ENCODE data around the gene AACS.

The AACS gene

DNA sequence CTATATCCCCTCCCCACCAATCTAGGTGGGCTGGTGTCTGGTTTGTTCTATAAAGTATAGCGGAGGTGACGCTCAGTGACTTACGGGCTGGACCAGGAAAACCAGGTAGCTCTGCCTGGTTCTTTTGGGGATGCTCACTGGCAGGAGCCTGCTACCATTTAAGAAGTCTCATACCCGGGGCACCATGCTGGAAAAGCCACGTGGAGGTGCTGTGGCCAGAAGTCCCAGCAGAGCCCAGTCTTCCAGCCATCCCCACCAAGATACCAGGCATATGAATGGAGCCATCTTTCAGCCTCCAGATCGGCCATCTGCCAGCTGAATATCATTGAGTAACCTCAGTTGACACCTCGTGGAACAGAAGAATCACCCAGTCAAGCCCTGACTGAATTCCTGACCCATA lies 87.2 kb downstream of the AACS start:
- DNase-seq (ENCODE audit: low spot score), result no peak

GRCh38 chr12:125155366-125155765 lies 90.1 kb downstream of the AACS start:
- DNase-seq (ENCODE audit: low spot score), result no peak

- DNase-seq (ENCODE audit: low spot score), result no peak
Measured at GRCh38 chr12:125157177-125157576, 91.9 kb downstream of the AACS start.

GRCh38 chr12:125159702-125160101 lies 94.5 kb downstream of the AACS start:
- DNase-seq (ENCODE audit: low spot score), result no peak

- DNase-seq (ENCODE audit: low spot score), result no peak
Measured at GRCh38 chr12:125160281-125160955, 95.2 kb downstream of the AACS start.

- no peak for DNase-seq (ENCODE audit: low spot score)
Measured at GRCh38 chr12:125161712-125162022, 96.4 kb downstream of the AACS start.

- no peak for DNase-seq (ENCODE audit: low spot score)
Measured at GRCh38 chr12:125162489-125163028, 97.3 kb downstream of the AACS start.

DNA sequence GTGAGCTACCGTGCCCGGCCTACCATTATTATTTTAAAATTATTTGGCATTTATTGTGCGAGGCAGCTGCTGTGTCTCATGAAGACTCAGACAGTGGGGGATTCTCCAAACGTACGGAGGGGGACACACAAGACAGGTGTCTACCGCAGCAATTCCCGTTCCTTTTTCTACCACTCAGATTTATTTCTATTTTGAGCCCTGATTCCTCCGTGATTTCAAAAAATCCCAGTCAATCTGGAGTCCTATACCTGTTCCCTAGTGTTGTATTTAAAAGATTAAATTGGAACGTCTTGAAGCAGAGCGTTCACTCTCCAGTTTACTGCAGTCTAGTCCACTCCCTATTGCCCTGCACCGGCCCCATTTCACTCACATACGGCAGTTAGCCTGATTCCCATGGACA lies 97.9 kb downstream of the AACS start:
- DNase-seq (ENCODE audit: low spot score), result no peak

DNA sequence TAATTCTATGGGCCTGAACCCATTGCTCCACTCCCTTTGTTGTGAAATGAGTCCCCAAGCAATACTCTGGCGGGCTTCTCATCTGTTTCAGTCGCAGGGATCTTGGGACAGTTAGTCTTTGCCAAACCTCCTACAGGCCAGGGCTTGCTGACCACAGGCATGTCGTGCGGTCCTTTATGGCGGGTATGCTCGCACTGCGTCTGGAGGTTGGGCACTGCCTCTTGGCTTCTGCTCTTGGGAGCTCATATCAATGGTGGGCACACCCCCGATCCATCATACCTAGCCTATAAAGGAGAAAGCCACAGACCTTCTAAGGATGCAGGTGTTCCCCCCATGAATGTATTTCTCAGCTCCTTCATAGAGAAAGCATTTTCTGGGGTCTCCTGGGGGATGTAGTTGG lies 99.3 kb downstream of the AACS start:
- no peak for DNase-seq (ENCODE audit: low spot score)

DNA sequence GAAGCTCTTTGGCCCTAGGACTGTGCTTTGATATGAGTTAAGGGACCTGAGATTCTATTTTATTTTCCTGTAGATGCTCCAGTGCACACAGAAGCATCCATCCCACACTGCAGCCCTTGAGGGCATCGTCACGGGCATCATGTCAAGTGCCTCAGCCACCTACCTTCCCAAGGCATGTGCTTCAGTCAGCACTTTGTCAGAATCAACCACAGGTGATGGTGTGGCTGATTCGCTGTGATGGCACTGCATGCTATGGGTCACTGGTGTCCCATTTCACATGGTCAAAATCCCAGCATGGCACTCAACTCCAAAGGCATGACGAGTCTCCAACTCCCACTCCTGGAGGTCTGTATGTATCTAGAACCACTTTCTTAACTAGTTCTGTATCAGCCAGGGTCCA lies 100.8 kb downstream of the AACS start:
- DNase-seq (ENCODE audit: low spot score), result no peak

DNA sequence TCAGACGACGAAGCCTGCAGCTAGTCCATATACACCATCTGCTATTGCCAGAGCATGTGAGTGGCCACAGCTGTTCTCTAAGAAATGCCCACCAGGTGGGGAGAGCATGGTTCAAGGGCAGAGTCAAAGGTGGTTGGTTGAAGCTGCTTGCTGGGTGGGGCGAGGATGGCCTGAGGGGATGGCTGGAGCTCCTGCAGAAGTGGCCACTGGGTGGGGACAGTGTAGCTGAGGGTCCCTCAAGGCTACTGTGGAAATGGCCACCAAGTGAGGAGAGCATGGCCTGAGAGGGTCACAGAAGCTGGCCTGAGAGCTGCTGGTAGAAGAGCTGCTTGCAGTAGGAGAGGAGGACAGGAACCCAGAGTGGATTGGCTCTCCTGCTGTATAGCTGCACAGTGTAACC lies 102.4 kb downstream of the AACS start:
- DNase-seq (ENCODE audit: low spot score), result no peak

DNA sequence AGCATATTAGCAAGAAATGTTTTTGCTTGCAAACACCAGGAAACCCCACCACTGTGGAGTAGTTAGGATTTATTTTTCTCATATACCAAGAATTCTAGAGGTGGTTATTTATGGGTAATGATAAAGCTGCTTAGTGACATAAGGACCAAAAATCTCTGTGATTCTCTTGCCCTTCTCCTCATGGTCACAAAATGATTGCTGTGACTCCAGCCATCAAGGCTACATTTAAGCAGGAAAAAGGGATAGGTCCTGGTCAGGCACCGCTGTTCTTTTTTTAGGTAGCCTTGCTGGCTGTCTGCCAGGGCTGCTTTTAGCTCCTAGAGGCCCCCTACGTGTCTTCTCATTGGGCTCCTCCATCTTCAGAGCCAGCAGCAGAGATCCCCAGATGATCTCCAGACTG lies 104.2 kb downstream of the AACS start:
- DNase-seq (ENCODE audit: low spot score), result no peak

- DNase-seq (ENCODE audit: low spot score), result no peak
Measured at GRCh38 chr12:125169870-125170269, 104.6 kb downstream of the AACS start.

DNA sequence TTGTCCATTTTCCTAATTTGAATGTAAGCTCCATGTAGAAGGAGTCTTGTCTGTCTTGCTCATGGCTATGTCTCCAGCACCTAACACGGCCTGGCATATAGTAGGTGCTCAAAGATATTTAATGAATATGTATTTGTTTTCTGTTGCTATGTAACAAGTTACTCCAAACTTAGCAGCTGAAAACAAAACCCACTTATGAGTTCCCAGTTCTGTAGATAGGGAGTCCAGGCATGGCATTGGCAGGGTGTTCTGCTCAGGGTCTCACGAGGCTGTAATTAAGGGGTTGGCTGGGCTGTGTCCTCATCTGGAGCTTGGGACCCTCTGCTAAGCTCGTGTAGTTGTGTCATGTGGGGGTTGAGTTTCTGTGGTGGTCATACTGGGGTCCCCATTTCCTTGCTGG lies 106.0 kb downstream of the AACS start:
- no peak for DNase-seq (ENCODE audit: low spot score)

GRCh38 chr12:125172231-125172850 lies 107.1 kb downstream of the AACS start:
- no peak for DNase-seq (ENCODE audit: low spot score)

- no peak for DNase-seq (ENCODE audit: low spot score)
Measured at GRCh38 chr12:125175576-125175975, 110.3 kb downstream of the AACS start.

- no peak for DNase-seq (ENCODE audit: low spot score)
Measured at GRCh38 chr12:125178222-125178621, 113.0 kb downstream of the AACS start.

DNA sequence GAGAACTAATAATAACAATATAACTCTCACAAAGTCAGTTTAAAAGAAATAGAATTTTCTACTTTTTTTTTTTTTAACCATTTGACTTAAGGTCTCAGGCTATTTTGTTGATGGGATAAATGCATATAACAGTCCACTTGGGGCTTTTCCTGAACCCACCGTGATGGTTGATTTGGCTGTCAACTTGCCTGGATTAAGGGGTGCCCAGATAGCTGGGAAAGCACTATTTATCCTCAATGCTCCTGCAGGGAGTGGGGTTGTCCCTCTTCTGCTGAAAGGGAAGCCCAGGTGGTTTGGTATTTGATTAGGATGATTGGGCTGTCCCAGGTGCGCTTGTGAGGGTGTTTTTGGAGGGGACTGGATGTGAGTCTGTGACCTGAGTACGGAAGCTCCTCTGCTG lies 114.9 kb downstream of the AACS start:
- no peak for DNase-seq (ENCODE audit: low spot score)

DNA sequence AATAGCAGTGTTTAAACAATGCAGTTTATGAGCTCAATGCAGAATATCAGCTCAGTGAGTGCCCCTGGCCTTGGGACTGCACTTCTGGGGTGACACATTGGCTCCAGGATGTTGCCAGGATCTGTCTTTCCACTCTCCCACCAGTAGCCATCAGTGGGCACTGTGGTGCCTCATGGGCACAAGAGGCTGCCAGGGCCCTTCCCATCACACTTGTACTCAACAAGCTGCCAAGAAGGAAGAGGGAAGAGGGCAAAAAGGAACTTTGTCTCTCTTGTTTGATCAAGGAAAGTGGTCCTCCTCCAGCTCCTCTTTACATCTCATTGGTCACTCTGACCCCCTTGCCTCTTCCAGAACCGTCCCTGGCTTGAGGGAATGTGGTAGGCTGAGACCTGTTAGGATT lies 115.9 kb downstream of the AACS start:
- DNase-seq (ENCODE audit: low spot score), result no peak

- peak; percentile 62 for DNase-seq (ENCODE audit: low spot score)
Measured at GRCh38 chr12:125183187-125184067, 118.2 kb downstream of the AACS start.

GRCh38 chr12:125184213-125184967 lies 119.2 kb downstream of the AACS start:
- DNase-seq (ENCODE audit: low spot score), result no peak

- DNase-seq (ENCODE audit: low spot score), result no peak
Measured at GRCh38 chr12:125185311-125185739, 120.1 kb downstream of the AACS start.

All from pons (tissue), 1 donor.